H1 (cell line): ENCODE data around the gene SECTM1. TPM values are rescaled to one million over a fixed set of nuclear protein-coding genes. Genes with fewer than 3 reads are reported as not detected.

Source experiments
- CTCF ChIA-PET: fragments of 300-600 bp; sonication (Branson Sonifier 250); formaldehyde crosslinking; loops from one replicate; lab custom pipeline; 2021; ENCODE audit not compliant: partially characterized antibody; lab: Charles Lee
- POLR2A ChIA-PET: fragments of 300-600 bp; sonication (Branson Sonifier 250); formaldehyde crosslinking; loops from one replicate; lab custom pipeline; 2021; ENCODE audit warnings: inconsistent platforms; ENCODE audit not compliant: partially characterized antibody; lab: Charles Lee
- DNase-seq, 2 experiments: peaks; one replicate each; pipeline versions ENCODE4 v3.0.0 to v3.0.0-alpha.2; 2010 to 2022; ENCODE audit warnings: low spot score in 2 of 2, low read depth in 1 of 2, mixed read lengths in 1 of 2
- FAIRE-seq: peaks from 2 replicates; lab custom pipeline; 2011; peaks lifted over from hg19 to GRCh38; lab: Jason Lieb, UNC
- H2AFZ ChIP-seq: 2 replicates; pipeline ENCODE4 v1.8.1; 2012; ENCODE audit warnings: low read length, inconsistent platforms
- H2AK5ac ChIP-seq: 2 replicates; pipeline ENCODE4 v1.6.1; 2013; ENCODE audit warnings: low read depth, low read length
- H2BK120ac ChIP-seq: replicated peaks from 2 replicates; pipeline ENCODE3; 2013; ENCODE audit warnings: low read depth, low read length, inconsistent platforms
- H2BK12ac ChIP-seq: 2 replicates; pipeline ENCODE4 v1.6.1; 2013; ENCODE audit warnings: low read depth, low read length
- H2BK15ac ChIP-seq: 2 replicates; pipeline ENCODE4 v1.6.1; 2013; ENCODE audit warnings: low read length
- H2BK20ac ChIP-seq: 2 replicates; pipeline ENCODE4 v1.6.1; 2013; ENCODE audit warnings: low read length
- H2BK5ac ChIP-seq: 2 replicates; pipeline ENCODE4 v1.6.1; 2013; ENCODE audit warnings: low read depth, low read length
- H3K14ac ChIP-seq: 2 replicates; pipeline ENCODE4 v1.6.1; 2013; ENCODE audit warnings: inconsistent platforms; ENCODE audit not compliant: insufficient read length
- H3K18ac ChIP-seq: 2 replicates; pipeline ENCODE4 v1.6.1; 2013; ENCODE audit warnings: low read length; ENCODE audit errors: extremely low read depth
- H3K23ac ChIP-seq: 2 replicates; pipeline ENCODE4 v1.6.1; 2013; ENCODE audit warnings: inconsistent platforms; ENCODE audit not compliant: insufficient read length
- H3K23me2 ChIP-seq: 2 replicates; pipeline ENCODE4 v1.6.1; 2013; ENCODE audit warnings: low read depth, low read length
- H3K27ac ChIP-seq: 2 replicates; pipeline ENCODE4 v1.6.1; 2011; ENCODE audit warnings: low read depth, low read length, inconsistent platforms
- H3K27me3 ChIP-seq, 4 experiments: replicated peaks in 1 of 4; 1 replicate in 1 of 4; 2 replicates in 3 of 4; pipeline versions ENCODE4 v1.6.1 to v1.8.1; 2011 to 2013; ENCODE audit warnings: low read length in 3 of 4, mild to moderate bottlenecking in 3 of 4, inconsistent platforms in 2 of 4, mixed read lengths in 2 of 4, moderate library complexity in 1 of 4; ENCODE audit not compliant: control insufficient read depth in 3 of 4, insufficient read depth in 3 of 4; ENCODE audit errors: extremely low read depth in 1 of 4
- H3K36me3 ChIP-seq, 4 experiments: 2 replicates each; pipeline versions ENCODE4 v1.6.1 to v1.8.1; 2011 to 2013; ENCODE audit warnings: mild to moderate bottlenecking in 4 of 4, low read length in 3 of 4, moderate library complexity in 2 of 4, control low read depth in 1 of 4, inconsistent platforms in 1 of 4; ENCODE audit not compliant: insufficient read depth in 4 of 4, control insufficient read depth in 2 of 4
- H3K4ac ChIP-seq: replicated peaks from 2 replicates; pipeline ENCODE3; 2013; ENCODE audit warnings: low read length, low read depth, mixed read lengths, inconsistent platforms; ENCODE audit not compliant: insufficient read length
- H3K4me1 ChIP-seq, 4 experiments: replicated peaks in 1 of 4; 1 replicate in 1 of 4; 2 replicates in 3 of 4; pipeline versions ENCODE4 v1.6.1 to v1.8.1; 2011 to 2013; ENCODE audit warnings: low read length in 3 of 4, inconsistent platforms in 2 of 4, mixed read lengths in 1 of 4; ENCODE audit not compliant: insufficient read depth in 4 of 4, control insufficient read depth in 3 of 4
- H3K4me2 ChIP-seq, 2 experiments: 2 replicates each; pipeline versions ENCODE4 v1.6.1 to v1.8.1; 2011 to 2013; ENCODE audit warnings: low read depth in 2 of 2, low read length in 2 of 2, control low read depth in 1 of 2, inconsistent platforms in 1 of 2, mild to moderate bottlenecking in 1 of 2; ENCODE audit not compliant: insufficient read depth in 1 of 2
- H3K4me3 ChIP-seq, 4 experiments: fragments of 200-600, 300-600 bp in 1 of 4; sonication (generic), shearing (Covaris generic), sonication (Bioruptor Twin) in 1 of 4; 2 replicates each; pipeline versions ENCODE4 v1.5.1 to v1.8.1; 2011 to 2016; ENCODE audit warnings: low read length in 4 of 4, low read depth in 3 of 4, control low read depth in 2 of 4, inconsistent platforms in 2 of 4, mild to moderate bottlenecking in 2 of 4, mixed read lengths in 1 of 4, moderate library complexity in 1 of 4; ENCODE audit not compliant: insufficient read depth in 2 of 4; ENCODE audit errors: extremely low read depth in 1 of 4
- H3K56ac ChIP-seq: replicated peaks from 2 replicates; pipeline ENCODE3; 2013; ENCODE audit warnings: low read depth, mild to moderate bottlenecking, mixed read lengths, low read length, inconsistent platforms; ENCODE audit not compliant: insufficient read length
- H3K79me1 ChIP-seq: 2 replicates; pipeline ENCODE4 v1.6.1; 2013; ENCODE audit warnings: low read depth, low read length, control low read depth
- H3K79me2 ChIP-seq, 2 experiments: 2 replicates each; pipeline versions ENCODE4 v1.6.1 to v1.8.1; 2012 to 2013; ENCODE audit warnings: low read length in 2 of 2, mild to moderate bottlenecking in 2 of 2, inconsistent platforms in 1 of 2; ENCODE audit not compliant: insufficient read depth in 2 of 2, control insufficient read depth in 1 of 2
- H3K9ac ChIP-seq, 4 experiments: replicated peaks in 1 of 4; 1 replicate in 1 of 4; 2 replicates in 3 of 4; pipeline versions ENCODE4 v1.6.1 to v1.8.1; 2011 to 2013; ENCODE audit warnings: low read depth in 3 of 4, low read length in 3 of 4, control low read depth in 2 of 4, mild to moderate bottlenecking in 2 of 4, moderate library complexity in 2 of 4, inconsistent platforms in 1 of 4; ENCODE audit errors: extremely low read depth in 1 of 4
- H3K9me3 ChIP-seq, 2 experiments: 2 replicates each; pipeline versions ENCODE4 v1.6.1 to v1.8.1; 2012 to 2013; ENCODE audit warnings: mild to moderate bottlenecking in 2 of 2, moderate library complexity in 2 of 2, control low read depth in 1 of 2, inconsistent platforms in 1 of 2, low read depth in 1 of 2, low read length in 1 of 2, mixed read lengths in 1 of 2; ENCODE audit not compliant: insufficient read depth in 2 of 2
- H4K20me1 ChIP-seq, 2 experiments: replicated peaks in 1 of 2; 2 replicates each; pipeline versions ENCODE3 to v1.8.1; 2011 to 2013; ENCODE audit warnings: inconsistent platforms in 2 of 2, low read length in 2 of 2, mild to moderate bottlenecking in 1 of 2; ENCODE audit not compliant: insufficient read depth in 2 of 2, control insufficient read depth in 1 of 2
- H4K5ac ChIP-seq: 2 replicates; pipeline ENCODE4 v1.6.1; 2013; ENCODE audit warnings: low read length, low read depth, mixed read lengths, inconsistent platforms; ENCODE audit not compliant: insufficient read length
- H4K8ac ChIP-seq: 2 replicates; pipeline ENCODE4 v1.8.0; 2013; ENCODE audit warnings: mild to moderate bottlenecking, moderate library complexity, low read length, inconsistent platforms; ENCODE audit not compliant: insufficient read depth; ENCODE audit errors: extremely low read depth
- H4K91ac ChIP-seq: replicated peaks from 2 replicates; pipeline ENCODE3; 2013; ENCODE audit warnings: low read length, mixed read lengths, inconsistent platforms; ENCODE audit not compliant: insufficient read length
- MAFK ChIP-seq: IDR thresholded peaks from 2 replicates; pipeline ENCODE4 v1.6.1; 2012; ENCODE audit warnings: low read depth, mild to moderate bottlenecking, improper control_type of control experiment, low read length
- WGBS, 2 experiments: shearing (Covaris generic) in 1 of 2; methylation state at CpG; one replicate each; pipeline versions ENCODE4 v1.1.6 to v1.1.7; 2013 to 2015; ENCODE audit warnings: low lambda C conversion rate in 2 of 2, mixed read lengths in 2 of 2, inconsistent platforms in 1 of 2, low coverage in 1 of 2, missing lambda C conversion rate in 1 of 2; ENCODE audit not compliant: insufficient replicate concordance in 2 of 2, insufficient coverage in 1 of 2, insufficient read length in 1 of 2; ENCODE audit errors: extremely low coverage in 1 of 2, missing lambda C conversion rate in 1 of 2; 5-methylcytosine and 5-hydroxymethylcytosine counted together
- polyA plus RNA-seq, 7 experiments: library from polyadenylated mRNA; depleted of rRNA in 3 of 7; stranded (reverse) in 5 of 7; unstranded in 2 of 7; fragments of >200 nt in 5 of 7; fragments of 200-250 nt in 2 of 7; gene quantifications; 1 replicate in 5 of 7; 2 replicates in 1 of 7; 4 replicates in 1 of 7; pipeline versions ENCODE4 v1.2.1 to v1.2.3, GENCODE V29; 2011 to 2013; ENCODE audit warnings: missing spikeins in 2 of 7, mixed read lengths in 2 of 7
- total RNA-seq: library from RNA; stranded (reverse); fragmentation: NEBNext Ultra II Directional; extraction: Animal tissue kit (Norgen Biotek cat#: 25700); gene quantifications from 2 replicates; pipeline ENCODE4 v1.2.1, GENCODE V29; 2021
- TF ChIP-seq, protein P1 (sequence below): IDR thresholded peaks from 2 replicates; pipeline ENCODE4 v1.6.1; 2012; ENCODE audit warnings: low read length, inconsistent platforms

SECTM1 gene
- total and polyA plus RNA-seq, 2 of the 8 experiments (the other 6 are each of a cell fraction or from before 2014, with no cell fraction given): 0.20 to 0.65 TPM

DNA sequence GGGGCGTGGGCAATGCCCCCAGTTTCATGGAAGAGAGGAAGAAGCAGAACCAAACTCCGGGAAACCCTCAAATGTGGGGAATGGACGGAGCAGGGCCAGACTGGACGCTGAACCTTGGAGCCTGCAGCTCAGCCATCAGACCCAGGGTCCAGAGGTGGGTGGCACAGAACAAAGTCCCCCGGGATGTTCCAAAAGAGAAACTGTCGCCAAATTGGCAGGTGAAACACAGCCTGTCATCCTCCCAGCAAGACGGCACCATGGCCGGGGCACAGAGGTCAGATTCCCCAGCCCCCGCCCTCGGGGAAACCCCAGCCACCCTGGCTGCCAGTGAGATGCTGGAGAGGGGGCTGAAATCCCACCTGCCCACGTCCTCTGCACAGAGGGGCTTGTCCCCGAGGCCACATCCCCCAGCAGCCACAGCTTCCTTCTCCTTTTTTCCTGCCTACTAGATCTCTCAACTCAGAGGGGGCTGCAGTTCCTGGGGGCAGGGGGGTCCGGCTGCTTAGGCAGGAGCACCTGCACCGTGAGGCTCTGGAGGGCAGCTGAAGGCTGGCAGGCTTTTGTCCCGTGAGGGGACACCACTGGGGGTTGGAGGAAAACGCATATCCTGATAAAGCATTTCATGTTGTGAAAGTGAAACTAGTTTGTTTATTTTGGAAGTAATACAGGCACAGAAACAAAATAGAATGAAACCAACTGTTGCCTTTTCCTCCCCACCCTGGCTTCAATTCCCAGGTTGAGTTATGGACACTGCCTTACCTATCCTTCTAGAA lies 1.2 kb upstream of the SECTM1 start:
- no peak overlapping the region for H3K14ac ChIP-seq
- ChIA-PET CTCF (interaction anchor here (0.5 to 2.6 kb wide), 4 partner anchors 13 to 35 kb away, joined by 3 to 11 read pairs (median 4); no protein-coding TSS in a partner anchor), POLR2A (interaction anchor here (0.6 to 1.0 kb wide), 2 partner anchors 32 to 187 kb away, joined by 3 to 4 read pairs; no protein-coding TSS in a partner anchor)
- 80% methylated on average over 11 of the region's 16 CpGs; no CpG with 5 or more reads in 1 of the 2 experiments for WGBS, 2 experiments
- no peak overlapping the region for H4K8ac ChIP-seq
- H3K4ac ChIP-seq: no peak overlapping the region
- no peak for FAIRE-seq
- no peak overlapping the region for H2BK20ac ChIP-seq
- H4K91ac ChIP-seq: no peak overlapping the region
- no peak overlapping the region; a peak in 2 of 4 replicates for H3K4me2 ChIP-seq
- no peaks in the 10 kb centered on the region for H4K20me1 ChIP-seq
- no peak overlapping the region for H3K4me3 ChIP-seq
- no peak overlapping the region for H3K27ac ChIP-seq
- H3K56ac ChIP-seq: no peak overlapping the region
- H3K4me1 ChIP-seq: peaks cover 0 to 23% (median 13%) of the 10 kb centered on the region in 4 experiments; a peak in 6 of 7 replicates
- no peak overlapping the region for H3K23ac ChIP-seq
- H2BK120ac ChIP-seq: no peak overlapping the region
- H3K79me2 ChIP-seq: no peaks in the 10 kb centered on the region
- peaks cover 8% of the 10 kb centered on the region for H3K23me2 ChIP-seq
- H2BK12ac ChIP-seq: no peak overlapping the region
- no peak overlapping the region for H2AFZ ChIP-seq
- no peaks in the 10 kb centered on the region for H3K36me3 ChIP-seq
- no peaks in the 10 kb centered on the region for H3K79me1 ChIP-seq
- H3K9me3 ChIP-seq: no peaks in the 10 kb centered on the region
- no peak overlapping the region for H2BK15ac ChIP-seq
- H2AK5ac ChIP-seq: no peak overlapping the region
- no peak overlapping the region for H3K9ac ChIP-seq
- H2BK5ac ChIP-seq: no peak overlapping the region
- H4K5ac ChIP-seq: no peak overlapping the region
- H3K18ac ChIP-seq: no peak overlapping the region
- peaks cover 28 to 63% (median 57%) of the 10 kb centered on the region in 4 experiments for H3K27me3 ChIP-seq
- DNase-seq: no peak
- TF ChIP-seq, protein P1, sequence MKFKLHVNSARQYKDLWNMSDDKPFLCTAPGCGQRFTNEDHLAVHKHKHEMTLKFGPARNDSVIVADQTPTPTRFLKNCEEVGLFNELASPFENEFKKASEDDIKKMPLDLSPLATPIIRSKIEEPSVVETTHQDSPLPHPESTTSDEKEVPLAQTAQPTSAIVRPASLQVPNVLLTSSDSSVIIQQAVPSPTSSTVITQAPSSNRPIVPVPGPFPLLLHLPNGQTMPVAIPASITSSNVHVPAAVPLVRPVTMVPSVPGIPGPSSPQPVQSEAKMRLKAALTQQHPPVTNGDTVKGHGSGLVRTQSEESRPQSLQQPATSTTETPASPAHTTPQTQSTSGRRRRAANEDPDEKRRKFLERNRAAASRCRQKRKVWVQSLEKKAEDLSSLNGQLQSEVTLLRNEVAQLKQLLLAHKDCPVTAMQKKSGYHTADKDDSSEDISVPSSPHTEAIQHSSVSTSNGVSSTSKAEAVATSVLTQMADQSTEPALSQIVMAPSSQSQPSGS: no peak
- no peak for TF ChIP-seq MAFK
